Measurements from ENCODE around the gene TPRX2.

TPRX2 gene

DNA sequence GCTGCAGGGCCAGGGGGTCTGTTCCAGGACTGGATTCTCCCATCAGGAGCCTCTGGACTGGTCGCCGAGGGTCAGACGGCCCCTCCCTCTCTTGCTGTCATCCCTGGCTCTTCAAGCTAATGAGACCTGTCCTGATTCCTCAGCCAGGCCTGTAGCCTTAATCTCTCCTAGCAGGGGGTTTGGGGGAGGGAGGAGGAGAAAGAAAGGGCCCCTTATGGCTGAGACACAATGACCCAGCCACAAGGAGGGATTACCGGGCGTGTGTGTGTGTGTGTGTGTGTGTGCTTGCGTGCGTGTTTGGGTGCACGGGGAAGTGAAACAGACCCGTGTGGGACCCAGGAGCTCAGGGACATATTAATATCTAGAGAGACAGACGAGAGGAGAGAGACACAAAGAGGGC lies 39.2 kb upstream of the TPRX2 start:
- Histone ChIP-seq H2AFZ (ENCODE audit: low read depth, low read length, severe bottlenecking) (no peak overlapping the region), H3K4me3 (ENCODE audit: insufficient read depth, low read length, poor library complexity, severe bottlenecking) (no peak overlapping the region), H3F3A (ENCODE audit: insufficient read depth) (no peaks in the 10 kb centered on the region), H3K27me3 (ENCODE audit: low read length) (no peaks in the 10 kb centered on the region), H3K9ac (ENCODE audit: low read length) (no peak overlapping the region), H3K9me3 (ENCODE audit: insufficient read depth, low read length) (no peaks in the 10 kb centered on the region), H4K20me1 (ENCODE audit: low read depth, low read length) (no peaks in the 10 kb centered on the region), H3K79me2 (ENCODE audit: insufficient read depth, low read length) (no peaks in the 10 kb centered on the region), H3K9me2 (replicated peaks; ENCODE audit: insufficient read depth, low read length) (no peaks in the 10 kb centered on the region), H3K4me2 (ENCODE audit: low read depth, low read length, poor library complexity, severe bottlenecking) (no peak overlapping the region), H3K27ac (ENCODE audit: low read depth, low read length) (no peak overlapping the region), H3K36me3 (ENCODE audit: low read length) (no peaks in the 10 kb centered on the region)
- no peak for TF ChIP-seq EZH2phosphoT487 (conservative IDR thresholded peaks at IDR 0.05; ENCODE audit: low read length)
- TF ChIP-seq, protein P1, sequence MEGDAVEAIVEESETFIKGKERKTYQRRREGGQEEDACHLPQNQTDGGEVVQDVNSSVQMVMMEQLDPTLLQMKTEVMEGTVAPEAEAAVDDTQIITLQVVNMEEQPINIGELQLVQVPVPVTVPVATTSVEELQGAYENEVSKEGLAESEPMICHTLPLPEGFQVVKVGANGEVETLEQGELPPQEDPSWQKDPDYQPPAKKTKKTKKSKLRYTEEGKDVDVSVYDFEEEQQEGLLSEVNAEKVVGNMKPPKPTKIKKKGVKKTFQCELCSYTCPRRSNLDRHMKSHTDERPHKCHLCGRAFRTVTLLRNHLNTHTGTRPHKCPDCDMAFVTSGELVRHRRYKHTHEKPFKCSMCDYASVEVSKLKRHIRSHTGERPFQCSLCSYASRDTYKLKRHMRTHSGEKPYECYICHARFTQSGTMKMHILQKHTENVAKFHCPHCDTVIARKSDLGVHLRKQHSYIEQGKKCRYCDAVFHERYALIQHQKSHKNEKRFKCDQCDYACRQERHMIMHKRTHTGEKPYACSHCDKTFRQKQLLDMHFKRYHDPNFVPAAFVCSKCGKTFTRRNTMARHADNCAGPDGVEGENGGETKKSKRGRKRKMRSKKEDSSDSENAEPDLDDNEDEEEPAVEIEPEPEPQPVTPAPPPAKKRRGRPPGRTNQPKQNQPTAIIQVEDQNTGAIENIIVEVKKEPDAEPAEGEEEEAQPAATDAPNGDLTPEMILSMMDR (IDR thresholded peaks at IDR 0.05; ENCODE audit: insufficient read depth, low read length, poor library complexity, severe bottlenecking) = no peak

DNA sequence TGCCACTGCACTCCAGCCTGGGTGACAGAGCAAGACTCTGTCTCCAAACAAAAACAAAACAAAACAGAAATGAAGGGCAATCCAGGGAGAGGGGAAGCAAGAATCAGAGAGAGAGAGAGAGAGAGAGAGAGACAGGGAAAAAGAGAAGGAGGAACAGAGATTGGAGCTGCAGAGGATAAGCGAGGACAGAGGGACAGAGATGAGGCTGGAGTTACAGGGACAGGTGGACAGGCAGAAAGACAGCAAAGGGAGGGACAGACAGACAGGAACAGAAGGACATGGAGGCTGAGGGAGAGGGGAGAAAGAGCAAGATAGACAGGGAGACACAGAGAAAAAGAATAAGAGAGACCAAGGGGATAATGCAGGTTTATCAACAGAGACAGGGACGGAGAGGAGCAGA lies 38.6 kb upstream of the TPRX2 start:
- H2AFZ ChIP-seq (ENCODE audit: low read depth, low read length, severe bottlenecking) = no peak overlapping the region
- H3K27me3 ChIP-seq (ENCODE audit: low read length) = no peaks in the 10 kb centered on the region
- TF ChIP-seq EZH2phosphoT487 (conservative IDR thresholded peaks at IDR 0.05; ENCODE audit: low read length) = no peak
- TF ChIP-seq, protein P1 (IDR thresholded peaks at IDR 0.05; ENCODE audit: insufficient read depth, low read length, poor library complexity, severe bottlenecking) = no peak
- H3K9me2 ChIP-seq (replicated peaks; ENCODE audit: insufficient read depth, low read length) = no peaks in the 10 kb centered on the region
- H3K9me3 ChIP-seq (ENCODE audit: insufficient read depth, low read length) = no peaks in the 10 kb centered on the region
- H3K9ac ChIP-seq (ENCODE audit: low read length) = no peak overlapping the region
- H3K4me3 ChIP-seq (ENCODE audit: insufficient read depth, low read length, poor library complexity, severe bottlenecking) = no peak overlapping the region
- no peak overlapping the region for H3K4me2 ChIP-seq (ENCODE audit: low read depth, low read length, poor library complexity, severe bottlenecking)
- no peaks in the 10 kb centered on the region for H3K79me2 ChIP-seq (ENCODE audit: insufficient read depth, low read length)
- no peaks in the 10 kb centered on the region for H3K36me3 ChIP-seq (ENCODE audit: low read length)
- H4K20me1 ChIP-seq (ENCODE audit: low read depth, low read length) = no peaks in the 10 kb centered on the region
- no peaks in the 10 kb centered on the region for H3F3A ChIP-seq (ENCODE audit: insufficient read depth)
- H3K27ac ChIP-seq (ENCODE audit: low read depth, low read length) = no peak overlapping the region

DNA sequence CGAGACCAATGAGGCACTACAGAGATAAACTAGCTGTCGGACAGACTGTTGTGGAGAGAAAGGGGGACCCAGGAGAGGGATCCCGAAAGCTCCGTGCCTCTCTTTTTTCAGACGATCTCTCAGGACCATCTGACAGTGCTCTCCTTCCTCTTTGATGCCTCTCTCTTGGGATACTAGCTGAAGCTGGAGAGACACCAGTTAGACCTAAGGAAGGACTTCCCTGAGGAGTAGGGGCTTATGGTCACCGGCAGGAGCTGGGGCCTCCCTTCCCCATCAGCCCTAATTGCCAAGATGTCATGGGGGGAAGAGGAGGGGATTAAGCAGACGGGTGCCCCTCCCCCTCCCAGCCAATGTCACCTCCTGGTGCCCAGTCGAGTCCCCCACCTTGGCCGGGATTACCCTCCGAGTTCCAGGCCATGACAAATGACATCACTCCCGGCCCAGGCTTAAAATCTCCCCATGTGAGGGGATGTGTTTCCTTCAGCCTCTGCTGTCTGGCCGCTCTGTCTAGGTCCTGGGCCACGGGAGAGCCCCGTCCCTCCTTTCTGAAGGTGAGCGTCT lies 37.5 kb upstream of the TPRX2 start, which contains the start of gene CRX:
Gene CRX (plus strand): TSS at position 478 of the 561 bp plus-strand sequence. CDS start 12,507 bp downstream, outside the sequence.
- H3K4me3 ChIP-seq (ENCODE audit: insufficient read depth, low read length, poor library complexity, severe bottlenecking) = no peak within 1 kb of the TSS
- H3K9me3 ChIP-seq (ENCODE audit: insufficient read depth, low read length) = no peaks in the 10 kb centered on the region
- TF ChIP-seq, protein P1 (IDR thresholded peaks at IDR 0.05; ENCODE audit: insufficient read depth, low read length, poor library complexity, severe bottlenecking) = no peak
- TF ChIP-seq EZH2phosphoT487 (conservative IDR thresholded peaks at IDR 0.05; ENCODE audit: low read length) = no peak
- no peaks in the 10 kb centered on the region for H3F3A ChIP-seq (ENCODE audit: insufficient read depth)
- H3K79me2 ChIP-seq (ENCODE audit: insufficient read depth, low read length) = no peaks in the 10 kb centered on the region
- no peak within 1 kb of the TSS for H2AFZ ChIP-seq (ENCODE audit: low read depth, low read length, severe bottlenecking)
- no peak within 1 kb of the TSS for H3K27ac ChIP-seq (ENCODE audit: low read depth, low read length)
- H3K9me2 ChIP-seq (replicated peaks; ENCODE audit: insufficient read depth, low read length) = no peaks in the 10 kb centered on the region
- H3K9ac ChIP-seq (ENCODE audit: low read length) = no peak within 1 kb of the TSS
- no peaks in the 10 kb centered on the region for H3K27me3 ChIP-seq (ENCODE audit: low read length)
- no peaks in the 10 kb centered on the region for H4K20me1 ChIP-seq (ENCODE audit: low read depth, low read length)
- no peaks in the 10 kb centered on the region for H3K36me3 ChIP-seq (ENCODE audit: low read length)
- H3K4me2 ChIP-seq (ENCODE audit: low read depth, low read length, poor library complexity, severe bottlenecking) = no peak within 1 kb of the TSS

Measured in SU-DHL-6 (cell line).